GM20000 (cell line): ENCODE measurements around the gene SIAH3.

Experiments
- DNase-seq: peaks from one replicate; pipeline ENCODE4 v3.0.0; 2012; ENCODE audit warnings: low spot score
- TF ChIP-seq, protein P1 (sequence below): IDR thresholded peaks from 2 replicates; pipeline ENCODE4 v1.5.1; 2012; ENCODE audit warnings: mild to moderate bottlenecking, control low read depth; ENCODE audit errors: extremely low read depth, missing control alignments

The SIAH3 gene

DNA sequence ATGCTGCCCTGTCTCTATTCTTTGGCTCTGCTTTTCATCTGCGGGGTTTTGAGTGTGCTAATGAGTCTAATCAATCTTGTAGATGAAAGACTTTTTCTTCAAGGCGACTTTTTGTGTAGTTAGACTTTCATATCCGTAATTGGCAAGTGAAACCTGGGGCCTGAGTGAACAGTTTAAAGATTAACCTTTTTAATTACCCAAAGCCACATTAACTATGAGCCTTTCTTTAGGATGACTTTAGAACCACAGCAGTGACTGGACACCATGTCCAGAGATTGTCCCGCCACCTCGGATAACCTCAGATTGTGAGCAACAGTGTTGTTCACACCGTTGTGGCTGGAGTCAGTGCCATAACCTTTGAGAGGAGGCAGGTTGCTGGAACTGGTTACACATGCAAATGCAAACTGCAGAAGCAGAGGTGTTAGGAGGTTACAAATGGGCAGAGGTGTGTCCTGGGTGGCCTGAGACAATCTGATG is 58.7 kb downstream of the SIAH3 start:
- TF ChIP-seq, protein P1, sequence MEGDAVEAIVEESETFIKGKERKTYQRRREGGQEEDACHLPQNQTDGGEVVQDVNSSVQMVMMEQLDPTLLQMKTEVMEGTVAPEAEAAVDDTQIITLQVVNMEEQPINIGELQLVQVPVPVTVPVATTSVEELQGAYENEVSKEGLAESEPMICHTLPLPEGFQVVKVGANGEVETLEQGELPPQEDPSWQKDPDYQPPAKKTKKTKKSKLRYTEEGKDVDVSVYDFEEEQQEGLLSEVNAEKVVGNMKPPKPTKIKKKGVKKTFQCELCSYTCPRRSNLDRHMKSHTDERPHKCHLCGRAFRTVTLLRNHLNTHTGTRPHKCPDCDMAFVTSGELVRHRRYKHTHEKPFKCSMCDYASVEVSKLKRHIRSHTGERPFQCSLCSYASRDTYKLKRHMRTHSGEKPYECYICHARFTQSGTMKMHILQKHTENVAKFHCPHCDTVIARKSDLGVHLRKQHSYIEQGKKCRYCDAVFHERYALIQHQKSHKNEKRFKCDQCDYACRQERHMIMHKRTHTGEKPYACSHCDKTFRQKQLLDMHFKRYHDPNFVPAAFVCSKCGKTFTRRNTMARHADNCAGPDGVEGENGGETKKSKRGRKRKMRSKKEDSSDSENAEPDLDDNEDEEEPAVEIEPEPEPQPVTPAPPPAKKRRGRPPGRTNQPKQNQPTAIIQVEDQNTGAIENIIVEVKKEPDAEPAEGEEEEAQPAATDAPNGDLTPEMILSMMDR, result no peak
- DNase-seq, result no peak

GRCh38 chr13:45788011-45788410 is 63.5 kb downstream of the SIAH3 start:
- DNase-seq, result no peak
- TF ChIP-seq, protein P1, result no peak

- DNase-seq, result no peak
- TF ChIP-seq, protein P1, result no peak
These were observed 64.2 kb downstream of the SIAH3 start for GRCh38 chr13:45787346-45787745.

- TF ChIP-seq, protein P1, result no peak
- no peak for DNase-seq
These were observed 65.1 kb downstream of the SIAH3 start for GRCh38 chr13:45786293-45786920.

GRCh38 chr13:45784755-45785675 is 66.5 kb downstream of the SIAH3 start:
- TF ChIP-seq, protein P1, result no peak
- no peak for DNase-seq

DNA sequence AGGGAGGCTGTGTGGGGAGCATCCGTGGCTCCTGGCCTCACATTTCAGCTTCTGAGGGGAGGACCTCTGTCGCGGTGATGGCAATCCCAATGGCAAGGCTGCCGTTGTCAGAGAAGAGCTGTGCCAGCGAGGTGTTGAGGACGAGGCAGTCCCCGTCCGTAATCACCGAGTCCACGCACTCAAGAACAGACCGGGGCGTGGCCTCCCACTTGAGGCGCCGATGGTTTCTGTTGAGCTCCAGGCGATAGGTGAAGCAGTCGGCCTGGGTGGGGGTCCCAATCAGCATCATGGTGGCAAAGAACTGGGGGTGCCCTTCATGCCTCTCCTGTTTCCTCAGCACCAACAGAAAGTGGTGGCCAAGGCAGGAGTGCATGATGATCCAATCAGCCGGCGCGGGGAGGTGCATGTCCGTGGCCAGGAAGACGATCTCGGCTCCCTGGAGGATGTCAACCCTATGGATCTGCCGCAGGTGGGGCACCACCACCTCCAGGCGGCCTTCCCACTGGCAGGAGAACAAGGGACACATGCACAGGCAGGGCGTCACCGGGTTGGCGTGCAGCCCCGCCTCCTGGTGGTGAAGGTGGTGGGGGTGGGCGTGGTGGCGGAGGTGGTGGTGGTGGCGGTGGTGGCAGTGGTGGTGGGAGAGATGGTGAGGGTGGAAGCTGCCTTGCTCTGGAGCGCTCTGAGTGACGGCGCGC is 68.1 kb downstream of the SIAH3 start:
- TF ChIP-seq, protein P1, result no peak
- DNase-seq, result no peak
